Colonic mucosa (tissue), 4 donors: ENCODE measurements around the gene VPS50. TPM values are rescaled to one million over a fixed set of nuclear protein-coding genes. Genes with fewer than 3 reads are reported as not detected.

Source experiments
- DNase-seq: peaks from one replicate; pipeline ENCODE4 v3.0.0-alpha.2; 2020
- H3K27ac ChIP-seq: fragments of 200-600 bp; one replicate; pipeline ENCODE4 v1.8.0; 2021
- H3K27me3 ChIP-seq: fragments of 200-600 bp; one replicate; pipeline ENCODE4 v1.8.0; 2021
- H3K36me3 ChIP-seq: fragments of 200-600 bp; one replicate; pipeline ENCODE4 v1.8.0; 2021
- H3K4me1 ChIP-seq: fragments of 200-600 bp; one replicate; pipeline ENCODE4 v1.8.0; 2021; ENCODE audit warnings: mild to moderate bottlenecking
- H3K4me3 ChIP-seq: fragments of 200-600 bp; one replicate; pipeline ENCODE4 v1.8.0; 2021
- H3K9ac ChIP-seq, 2 donors: one replicate each; pipeline ENCODE4 v1.7.0; 2013; ENCODE audit warnings: control low read depth in 2 of 2, low read depth in 2 of 2, low read length in 2 of 2
- H3K9me3 ChIP-seq: fragments of 200-600 bp; one replicate; pipeline ENCODE4 v1.8.0; 2021
- intact Hi-C: fragments of 100-400 bp; cut with DNase I; formaldehyde crosslinking; loops from one replicate; pipeline ENCODE4 v1.14.1; 2022
- total RNA-seq, 2 donors: library from RNA; stranded (reverse); fragmentation: NEBNext Ultra II Directional in 1 of 2; extraction: Animal tissue kit (Norgen Biotek cat#: 25700) in 1 of 2; gene quantifications; one replicate each; pipeline ENCODE4 v1.2.1, GENCODE V29; 2021
- TF ChIP-seq, protein P1 (sequence below): fragments of 200-600 bp; IDR thresholded peaks from one replicate; pipeline ENCODE4 v1.8.0; 2022; ENCODE audit warnings: antibody characterized with exemption, mild to moderate bottlenecking
- donor health status: healthy.
- donor health status: DM: no; HTN: no; CAD: no.
- donor health status: DM: no; HTN: no; CAD: no.

Gene VPS50
- total RNA-seq, 2 donors from 2014 or later: 27.2 to 29.0 TPM

DNA sequence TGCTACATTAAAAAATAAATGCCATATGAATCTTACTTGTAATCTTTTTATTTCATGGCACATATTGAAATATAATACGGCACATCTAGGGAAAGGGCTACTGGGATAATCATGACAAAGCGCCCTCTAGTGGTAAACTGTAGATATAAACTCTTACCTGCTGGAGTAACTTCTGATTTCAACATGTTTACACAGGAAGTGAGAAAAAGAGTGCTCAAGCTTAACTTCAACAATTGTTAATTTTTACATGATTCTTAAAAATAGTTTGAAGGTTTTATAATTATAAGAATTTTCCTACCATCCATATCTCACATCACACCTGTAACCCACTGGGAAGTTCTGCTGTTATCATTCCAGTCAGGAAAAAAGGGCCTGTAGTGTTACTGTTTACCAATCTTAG, 3.9 kb upstream of the VPS50 start:
- intact Hi-C loops: loop anchor here (5.0 to 10.0 kb wide), 2 partner anchors 51 to 134 kb away; no protein-coding TSS in a partner anchor
- no peak overlapping the region for H3K4me3 ChIP-seq
- H3K4me1 ChIP-seq: peaks cover 6% of the 10 kb centered on the region
- no peaks in the 10 kb centered on the region for H3K36me3 ChIP-seq
- DNase-seq: peak; percentile 29
- H3K27me3 ChIP-seq: no peaks in the 10 kb centered on the region
- no peak overlapping the region for H3K9ac ChIP-seq
- H3K9me3 ChIP-seq: no peaks in the 10 kb centered on the region
- no peak overlapping the region for H3K27ac ChIP-seq
- TF ChIP-seq, protein P1, sequence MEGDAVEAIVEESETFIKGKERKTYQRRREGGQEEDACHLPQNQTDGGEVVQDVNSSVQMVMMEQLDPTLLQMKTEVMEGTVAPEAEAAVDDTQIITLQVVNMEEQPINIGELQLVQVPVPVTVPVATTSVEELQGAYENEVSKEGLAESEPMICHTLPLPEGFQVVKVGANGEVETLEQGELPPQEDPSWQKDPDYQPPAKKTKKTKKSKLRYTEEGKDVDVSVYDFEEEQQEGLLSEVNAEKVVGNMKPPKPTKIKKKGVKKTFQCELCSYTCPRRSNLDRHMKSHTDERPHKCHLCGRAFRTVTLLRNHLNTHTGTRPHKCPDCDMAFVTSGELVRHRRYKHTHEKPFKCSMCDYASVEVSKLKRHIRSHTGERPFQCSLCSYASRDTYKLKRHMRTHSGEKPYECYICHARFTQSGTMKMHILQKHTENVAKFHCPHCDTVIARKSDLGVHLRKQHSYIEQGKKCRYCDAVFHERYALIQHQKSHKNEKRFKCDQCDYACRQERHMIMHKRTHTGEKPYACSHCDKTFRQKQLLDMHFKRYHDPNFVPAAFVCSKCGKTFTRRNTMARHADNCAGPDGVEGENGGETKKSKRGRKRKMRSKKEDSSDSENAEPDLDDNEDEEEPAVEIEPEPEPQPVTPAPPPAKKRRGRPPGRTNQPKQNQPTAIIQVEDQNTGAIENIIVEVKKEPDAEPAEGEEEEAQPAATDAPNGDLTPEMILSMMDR: peak; percentile 78

DNA sequence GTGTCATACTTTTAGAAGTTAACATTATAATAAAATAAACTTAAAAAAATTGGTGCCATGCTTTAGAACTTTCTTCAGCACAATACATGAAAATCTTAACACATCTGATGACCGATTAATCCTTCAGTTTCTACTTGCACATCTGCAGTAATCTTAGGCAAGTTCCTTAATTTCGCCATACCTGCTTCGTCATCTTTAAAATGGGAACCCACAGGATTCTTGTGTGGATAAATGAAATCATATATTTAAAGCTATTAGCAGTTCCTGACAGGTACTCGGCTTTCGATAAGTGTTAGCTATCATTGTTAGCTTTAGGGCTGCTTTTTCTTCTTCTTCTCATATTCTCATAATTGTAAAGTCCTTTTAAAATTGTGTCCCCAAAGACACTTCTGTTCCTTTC, 907 bp upstream of the VPS50 start:
- H3K9ac ChIP-seq: peak overlapping the region in 1 of 2 donors; percentile 87

DNA sequence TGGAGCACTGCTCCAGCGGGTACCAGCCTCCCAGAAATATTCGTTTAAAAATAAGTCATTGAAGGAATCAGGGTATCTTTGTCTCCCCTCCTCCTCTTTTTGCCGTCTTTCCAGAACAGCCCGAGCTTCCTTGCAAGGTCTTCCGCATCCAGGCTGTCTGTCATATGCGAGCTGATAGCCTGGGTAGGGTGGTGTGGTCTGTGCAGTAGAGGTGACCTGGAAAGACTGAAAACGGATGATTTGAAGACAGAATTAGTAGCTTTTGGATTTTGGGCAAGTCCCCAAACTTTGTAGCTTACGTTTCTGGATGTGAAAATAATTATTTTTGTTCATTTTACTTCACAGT, 480 bp downstream of the VPS50 start:
- TF ChIP-seq, protein P1: no peak
- peak overlapping the region; percentile 86 for H3K4me3 ChIP-seq
- no peak overlapping the region for H3K27ac ChIP-seq
- H3K27me3 ChIP-seq: no peaks in the 10 kb centered on the region
- no peaks in the 10 kb centered on the region for H3K9me3 ChIP-seq
- H3K36me3 ChIP-seq: no peaks in the 10 kb centered on the region
- H3K4me1 ChIP-seq: peaks cover 8% of the 10 kb centered on the region
- H3K9ac ChIP-seq: peak overlapping the region; percentile 66 to 87
- no peak for DNase-seq
- intact Hi-C loops: no loop called here

More for the DNA sequence above, 907 bp upstream of the VPS50 start:
- Histone ChIP-seq H3K9me3 (no peaks in the 10 kb centered on the region), H3K27ac (peak overlapping the region; percentile 85), H3K4me1 (peaks cover 8% of the 10 kb centered on the region), H3K36me3 (no peaks in the 10 kb centered on the region), H3K4me3 (peak overlapping the region; percentile 86), H3K27me3 (no peaks in the 10 kb centered on the region)
- intact Hi-C loops: no loop called here
- no peak for DNase-seq
- TF ChIP-seq, protein P1: no peak

DNA sequence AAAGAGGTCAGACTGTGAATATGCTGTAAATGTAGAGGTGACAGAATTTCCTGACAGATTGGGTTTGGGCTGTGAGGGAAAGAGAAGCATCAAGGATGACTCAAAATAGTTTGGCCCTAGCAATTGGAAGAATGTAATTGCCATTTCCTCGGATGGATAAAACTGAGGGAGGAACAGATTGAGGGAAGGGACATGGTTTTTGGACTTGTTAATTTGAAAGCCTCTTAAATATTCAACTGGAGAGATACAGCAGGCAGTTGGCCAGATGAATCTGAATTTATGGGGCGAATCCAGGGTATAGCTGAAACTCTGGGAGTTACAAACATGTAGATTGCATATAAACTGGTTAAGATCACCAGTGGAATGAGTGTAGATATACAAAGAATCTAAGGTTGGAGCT, 3.4 kb downstream of the VPS50 start:
- Histone ChIP-seq H3K9ac (no peak overlapping the region), H3K9me3 (no peaks in the 10 kb centered on the region), H3K27ac (no peak overlapping the region), H3K4me3 (no peak overlapping the region), H3K4me1 (peaks cover 8% of the 10 kb centered on the region), H3K36me3 (no peaks in the 10 kb centered on the region), H3K27me3 (no peaks in the 10 kb centered on the region)
- TF ChIP-seq, protein P1: no peak
- DNase-seq: no peak
- intact Hi-C loops: no loop called here

DNA sequence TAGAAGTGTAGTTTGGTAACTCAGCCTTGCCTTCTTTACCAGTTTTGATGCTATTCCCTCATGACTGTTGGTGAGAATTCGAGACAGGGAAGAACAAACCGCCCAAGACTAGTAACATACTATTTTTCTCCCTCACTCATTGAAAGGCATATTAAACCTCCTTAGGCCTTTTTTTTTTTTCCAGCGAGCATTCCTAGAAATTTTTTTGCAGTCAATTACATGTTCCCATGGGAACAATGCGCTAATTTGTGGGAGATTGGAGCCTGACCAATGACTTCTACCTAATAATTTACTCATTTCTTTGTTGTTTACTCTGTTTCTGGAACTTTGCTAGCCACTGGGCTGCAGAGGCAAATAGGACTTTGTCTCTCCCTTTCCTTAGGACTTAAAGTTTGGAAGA, 6.0 kb downstream of the VPS50 start:
- no peaks in the 10 kb centered on the region for H3K36me3 ChIP-seq
- intact Hi-C loops: no loop called here
- no peak for DNase-seq
- H3K27me3 ChIP-seq: no peaks in the 10 kb centered on the region
- H3K9ac ChIP-seq: no peak overlapping the region
- no peaks in the 10 kb centered on the region for H3K9me3 ChIP-seq
- H3K27ac ChIP-seq: no peak overlapping the region
- peaks cover 4% of the 10 kb centered on the region for H3K4me1 ChIP-seq
- no peak overlapping the region for H3K4me3 ChIP-seq
- TF ChIP-seq, protein P1: no peak

DNA sequence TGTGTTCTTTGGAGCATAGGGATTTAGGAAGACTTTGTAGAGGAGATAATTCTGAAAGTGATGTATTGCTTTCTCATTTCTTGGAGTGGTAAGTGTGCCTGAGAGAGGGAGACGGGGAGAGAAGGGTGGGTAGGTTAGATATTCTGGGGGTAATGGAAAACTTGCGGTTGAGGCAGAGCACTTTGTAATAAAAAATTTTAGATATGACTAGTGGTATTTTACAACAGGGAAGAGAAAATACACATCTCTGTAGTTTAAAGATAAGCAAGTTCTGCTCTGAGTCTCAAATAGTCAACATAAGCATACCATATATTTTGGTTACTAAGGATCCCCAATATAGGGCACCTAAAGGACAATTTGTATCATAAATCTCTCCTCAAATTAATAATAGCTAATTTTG, 6.6 kb downstream of the VPS50 start:
- Histone ChIP-seq H3K27me3 (no peaks in the 10 kb centered on the region), H3K9me3 (no peaks in the 10 kb centered on the region), H3K27ac (no peak overlapping the region), H3K4me3 (no peak overlapping the region), H3K9ac (no peak overlapping the region), H3K36me3 (no peaks in the 10 kb centered on the region), H3K4me1 (no peaks in the 10 kb centered on the region)
- no peak for DNase-seq
- intact Hi-C loops: no loop called here
- TF ChIP-seq, protein P1: no peak
